ENCODE data around the gene FAU.
A peak's percentile ranks its signal among the peaks of the same experiment; 100 is the strongest.

Gene FAU

GRCh38 chr11:65131895-65132237, 9.9 kb upstream of the FAU start:
- peaks cover 5% of the 10 kb centered on the region for H3K27me3 Mint-ChIP-seq (ENCODE audit: low read depth)
- no peak overlapping the region for H3K4me3 Mint-ChIP-seq
- no peak overlapping the region for H3K27ac Mint-ChIP-seq
- peaks cover 27% of the 10 kb centered on the region for H3K36me3 Mint-ChIP-seq (ENCODE audit: low read depth)
- peaks cover 28% of the 10 kb centered on the region for H3K4me1 Mint-ChIP-seq (ENCODE audit: low read depth)
- H3K9me3 Mint-ChIP-seq: no peaks in the 10 kb centered on the region

GRCh38 chr11:65131417-65131776, 9.5 kb upstream of the FAU start:
- Mint-ChIP-seq H3K9me3 (no peaks in the 10 kb centered on the region), H3K4me1 (ENCODE audit: low read depth) (peaks cover 25% of the 10 kb centered on the region), H3K4me3 (peak overlapping the region; percentile 33), H3K27ac (no peak overlapping the region), H3K27me3 (ENCODE audit: low read depth) (peaks cover under 1% of the 10 kb centered on the region), H3K36me3 (ENCODE audit: low read depth) (peaks cover 30% of the 10 kb centered on the region)

GRCh38 chr11:65130631-65131416, 8.9 kb upstream of the FAU start:
- Mint-ChIP-seq H3K27me3 (ENCODE audit: low read depth) (no peaks in the 10 kb centered on the region), H3K36me3 (ENCODE audit: low read depth) (peaks cover 28% of the 10 kb centered on the region), H3K27ac (no peak overlapping the region), H3K9me3 (no peaks in the 10 kb centered on the region), H3K4me1 (ENCODE audit: low read depth) (peaks cover 20% of the 10 kb centered on the region), H3K4me3 (peak overlapping the region; percentile 33)

GRCh38 chr11:65129649-65130441, 7.9 kb upstream of the FAU start:
- Mint-ChIP-seq H3K27ac (no peak overlapping the region), H3K4me1 (ENCODE audit: low read depth) (peaks cover 16% of the 10 kb centered on the region), H3K36me3 (ENCODE audit: low read depth) (peaks cover 29% of the 10 kb centered on the region), H3K27me3 (ENCODE audit: low read depth) (no peaks in the 10 kb centered on the region), H3K9me3 (no peaks in the 10 kb centered on the region), H3K4me3 (no peak overlapping the region)

GRCh38 chr11:65128182-65129145, 6.5 kb upstream of the FAU start:
- Mint-ChIP-seq H3K27me3 (ENCODE audit: low read depth) (no peaks in the 10 kb centered on the region), H3K4me1 (ENCODE audit: low read depth) (peaks cover 17% of the 10 kb centered on the region), H3K36me3 (ENCODE audit: low read depth) (peaks cover 31% of the 10 kb centered on the region), H3K9me3 (no peaks in the 10 kb centered on the region), H3K4me3 (no peak overlapping the region), H3K27ac (no peak overlapping the region)

GRCh38 chr11:65127473-65128181, 5.7 kb upstream of the FAU start:
- no peaks in the 10 kb centered on the region for H3K9me3 Mint-ChIP-seq
- no peak overlapping the region for H3K4me3 Mint-ChIP-seq
- H3K27me3 Mint-ChIP-seq (ENCODE audit: low read depth): no peaks in the 10 kb centered on the region
- peaks cover 27% of the 10 kb centered on the region for H3K36me3 Mint-ChIP-seq (ENCODE audit: low read depth)
- H3K4me1 Mint-ChIP-seq (ENCODE audit: low read depth): peaks cover 13% of the 10 kb centered on the region
- H3K27ac Mint-ChIP-seq: no peak overlapping the region

GRCh38 chr11:65126624-65127274, 4.8 kb upstream of the FAU start:
- Mint-ChIP-seq H3K4me3 (no peak overlapping the region), H3K36me3 (ENCODE audit: low read depth) (peaks cover 30% of the 10 kb centered on the region), H3K27me3 (ENCODE audit: low read depth) (no peaks in the 10 kb centered on the region), H3K9me3 (no peaks in the 10 kb centered on the region), H3K27ac (peak overlapping the region; percentile 14), H3K4me1 (ENCODE audit: low read depth) (peaks cover 11% of the 10 kb centered on the region)

GRCh38 chr11:65125197-65126056, 3.5 kb upstream of the FAU start:
- H3K9me3 Mint-ChIP-seq: no peaks in the 10 kb centered on the region
- no peaks in the 10 kb centered on the region for H3K27me3 Mint-ChIP-seq (ENCODE audit: low read depth)
- H3K36me3 Mint-ChIP-seq (ENCODE audit: low read depth): peaks cover 39% of the 10 kb centered on the region
- no peak overlapping the region for H3K27ac Mint-ChIP-seq
- peaks cover 19% of the 10 kb centered on the region for H3K4me1 Mint-ChIP-seq (ENCODE audit: low read depth)
- H3K4me3 Mint-ChIP-seq: no peak overlapping the region

- Mint-ChIP-seq H3K36me3 (ENCODE audit: low read depth) (peaks cover 42% of the 10 kb centered on the region), H3K27ac (no peak overlapping the region), H3K27me3 (ENCODE audit: low read depth) (no peaks in the 10 kb centered on the region), H3K9me3 (no peaks in the 10 kb centered on the region), H3K4me3 (peak overlapping the region; percentile 40), H3K4me1 (ENCODE audit: low read depth) (peaks cover 20% of the 10 kb centered on the region)
Measured at GRCh38 chr11:65124480-65125196, 2.7 kb upstream of the FAU start.

GRCh38 chr11:65121447-65121864, 478 bp downstream of the FAU start:
- Mint-ChIP-seq H3K4me3 (peak overlapping the region; percentile 96), H3K4me1 (ENCODE audit: low read depth) (peaks cover 28% of the 10 kb centered on the region), H3K36me3 (ENCODE audit: low read depth) (peaks cover 42% of the 10 kb centered on the region), H3K27ac (peak overlapping the region; percentile 97), H3K9me3 (no peaks in the 10 kb centered on the region), H3K27me3 (ENCODE audit: low read depth) (no peaks in the 10 kb centered on the region)

GRCh38 chr11:65120831-65121230, 1.1 kb downstream of the FAU start:
- peak overlapping the region; percentile 96 for H3K4me3 Mint-ChIP-seq
- H3K36me3 Mint-ChIP-seq (ENCODE audit: low read depth): peaks cover 40% of the 10 kb centered on the region
- peak overlapping the region; percentile 97 for H3K27ac Mint-ChIP-seq
- peaks cover 28% of the 10 kb centered on the region for H3K4me1 Mint-ChIP-seq (ENCODE audit: low read depth)
- no peaks in the 10 kb centered on the region for H3K27me3 Mint-ChIP-seq (ENCODE audit: low read depth)
- H3K9me3 Mint-ChIP-seq: no peaks in the 10 kb centered on the region

- Mint-ChIP-seq H3K9me3 (no peaks in the 10 kb centered on the region), H3K4me1 (ENCODE audit: low read depth) (peaks cover 28% of the 10 kb centered on the region), H3K27ac (peak overlapping the region; percentile 20), H3K27me3 (ENCODE audit: low read depth) (no peaks in the 10 kb centered on the region), H3K4me3 (no peak overlapping the region), H3K36me3 (ENCODE audit: low read depth) (peaks cover 38% of the 10 kb centered on the region)
Measured at GRCh38 chr11:65119670-65119995, 2.3 kb downstream of the FAU start.

Measured in T-helper 1 cell treated with Interleukin-12 subunit alpha and Interleukin-12 subunit beta and Interleukin-4 antibody, amounts not matched to agents 30 μg/mL and 1 μg/mL, for 36 hours (primary cell).